SK-N-SH treated with all-trans-retinoic acid at 6 μM for 48 hours (cell line): Measurements from ENCODE around the gene HBB.

ENCODE experiments used
- ATAC-seq: fragments of 200-7000 bp; cut with Tn5 transposase; 3 replicates; pipeline ENCODE4 v1.9.1; 2020; ENCODE audit warnings: mild to moderate bottlenecking, moderate library complexity
- ARNTL ChIP-seq: fragments of 450-650 bp; formaldehyde crosslinking; IDR thresholded peaks from 2 replicates; pipeline ENCODE4 v1.5.0; 2020; ENCODE audit warnings: low read depth, mild to moderate bottlenecking, moderate library complexity, borderline replicate concordance
- BACH2 ChIP-seq: fragments of 250-450 bp; sonication (Bioruptor Pico); IDR thresholded peaks from 2 replicates; pipeline ENCODE4 v1.9.0; 2021; ENCODE audit warnings: mild to moderate bottlenecking, borderline replicate concordance
- CREB5 ChIP-seq: fragments of 250-450 bp; sonication (Bioruptor Pico); IDR thresholded peaks from 2 replicates; pipeline ENCODE4 v1.5.1; 2020; ENCODE audit warnings: low read depth, mild to moderate bottlenecking, moderate library complexity
- CSDC2 ChIP-seq: fragments of 250-450 bp; sonication (Bioruptor Pico); IDR thresholded peaks from 2 replicates; pipeline ENCODE4 v1.5.0; 2020; ENCODE audit warnings: mild to moderate bottlenecking, moderate library complexity
- CSRNP3 ChIP-seq: fragments of 250-450 bp; sonication (Bioruptor Pico); IDR thresholded peaks from 2 replicates; pipeline ENCODE4 v1.5.1; 2021; ENCODE audit warnings: mild to moderate bottlenecking, moderate library complexity
- ESRRG ChIP-seq: fragments of 250-450 bp; sonication (Bioruptor Pico); IDR thresholded peaks from 2 replicates; pipeline ENCODE4 v1.6.1; 2021; ENCODE audit warnings: mild to moderate bottlenecking
- GLIS3 ChIP-seq: fragments of 250-450 bp; sonication (Bioruptor Pico); IDR thresholded peaks from 2 replicates; pipeline ENCODE4 v1.5.0; 2020; ENCODE audit warnings: mild to moderate bottlenecking, moderate library complexity
- ISL1 ChIP-seq: fragments of 250-450 bp; sonication (Bioruptor Pico); IDR thresholded peaks from 2 replicates; pipeline ENCODE4 v2.1.2; 2022; ENCODE audit warnings: mild to moderate bottlenecking, moderate library complexity
- OSR1 ChIP-seq: fragments of 250-450 bp; sonication (Bioruptor Pico); IDR thresholded peaks from 2 replicates; pipeline ENCODE4 v1.8.0; 2022; ENCODE audit warnings: moderate library complexity, mild to moderate bottlenecking, inconsistent platforms
- PATZ1 ChIP-seq: fragments of 250-450 bp; sonication (Bioruptor Pico); IDR thresholded peaks from 2 replicates; pipeline ENCODE4 v1.8.0; 2020; ENCODE audit warnings: mild to moderate bottlenecking, moderate library complexity, borderline replicate concordance
- POU6F1 ChIP-seq: fragments of 250-450 bp; sonication (Bioruptor Pico); IDR thresholded peaks from 2 replicates; pipeline ENCODE4 v1.8.0; 2021; ENCODE audit warnings: low read depth, mild to moderate bottlenecking, moderate library complexity, borderline replicate concordance
- PPARA ChIP-seq: fragments of 250-450 bp; sonication (Bioruptor Pico); IDR thresholded peaks from 2 replicates; pipeline ENCODE4 v1.5.0; 2020; ENCODE audit warnings: mild to moderate bottlenecking, borderline replicate concordance
- RARB ChIP-seq: fragments of 250-450 bp; sonication (Bioruptor Pico); IDR thresholded peaks from 2 replicates; pipeline ENCODE4 v1.8.0; 2021; ENCODE audit warnings: mild to moderate bottlenecking, moderate library complexity
- SNAI2 ChIP-seq: fragments of 250-450 bp; sonication (Bioruptor Pico); IDR thresholded peaks from 2 replicates; pipeline ENCODE4 v1.5.0; 2020; ENCODE audit warnings: mild to moderate bottlenecking, moderate library complexity
- TCF4 ChIP-seq: fragments of 250-450 bp; sonication (Bioruptor Pico); IDR thresholded peaks from 2 replicates; pipeline ENCODE4 v1.8.0; 2021; ENCODE audit warnings: mild to moderate bottlenecking, moderate library complexity, borderline replicate concordance
- TOX ChIP-seq: fragments of 250-450 bp; sonication (Bioruptor Pico); IDR thresholded peaks from 2 replicates; pipeline ENCODE4 v1.8.0; 2021; ENCODE audit warnings: mild to moderate bottlenecking, moderate library complexity, borderline replicate concordance
- TSHZ2 ChIP-seq: fragments of 250-450 bp; sonication (Bioruptor Pico); IDR thresholded peaks from 2 replicates; pipeline ENCODE4 v1.5.0; 2020; ENCODE audit warnings: mild to moderate bottlenecking, moderate library complexity
- ZC3H10 ChIP-seq: fragments of 250-450 bp; sonication (Bioruptor Pico); IDR thresholded peaks from 2 replicates; pipeline ENCODE4 v1.5.1; 2021; ENCODE audit warnings: mild to moderate bottlenecking, moderate library complexity
- ZFP3 ChIP-seq: fragments of 250-450 bp; sonication (Bioruptor Pico); IDR thresholded peaks from 2 replicates; pipeline ENCODE4 v1.5.0; 2020; ENCODE audit warnings: mild to moderate bottlenecking, moderate library complexity
- ZNF70 ChIP-seq: fragments of 450-650 bp; formaldehyde crosslinking; IDR thresholded peaks from 2 replicates; pipeline ENCODE4 v1.5.0; 2020; ENCODE audit warnings: mild to moderate bottlenecking, moderate library complexity
- ZNF8 ChIP-seq: fragments of 450-650 bp; formaldehyde crosslinking; IDR thresholded peaks from 2 replicates; pipeline ENCODE4 v1.5.0; 2020; ENCODE audit warnings: mild to moderate bottlenecking, moderate library complexity

HBB gene

GRCh38 chr11:5225480-5225871, 1.4 kb downstream of the HBB start:
- TF ChIP-seq TOX (CRISPR knock-in tag) (no peak), OSR1 (CRISPR knock-in tag) (no peak), GLIS3 (CRISPR knock-in tag) (no peak), CSDC2 (no peak), ESRRG (CRISPR knock-in tag) (no peak), SNAI2 (CRISPR knock-in tag) (no peak), ARNTL (CRISPR knock-in tag) (no peak), ISL1 (no peak)
- no peak for ATAC-seq

GRCh38 chr11:5224538-5225479, 2.1 kb downstream of the HBB start:
- TF ChIP-seq POU6F1 (CRISPR knock-in tag) (no peak), RARB (no peak), OSR1 (CRISPR knock-in tag) (no peak), PPARA (CRISPR knock-in tag) (no peak), PATZ1 (CRISPR knock-in tag) (no peak), TCF4 (CRISPR knock-in tag) (no peak), ZFP3 (CRISPR knock-in tag) (no peak), SNAI2 (CRISPR knock-in tag) (no peak), ISL1 (no peak), BACH2 (CRISPR knock-in tag) (no peak), ZC3H10 (CRISPR knock-in tag) (no peak), CSRNP3 (no peak), CREB5 (CRISPR knock-in tag) (no peak), ZNF70 (CRISPR knock-in tag) (no peak), TOX (CRISPR knock-in tag) (no peak), GLIS3 (CRISPR knock-in tag) (no peak), ZNF8 (CRISPR knock-in tag) (no peak), TSHZ2 (CRISPR knock-in tag) (no peak)
- ATAC-seq: no peak

- no peak for ATAC-seq
- TF ChIP-seq CSDC2 (no peak), TOX (CRISPR knock-in tag) (no peak), PATZ1 (CRISPR knock-in tag) (no peak), ARNTL (CRISPR knock-in tag) (no peak), GLIS3 (CRISPR knock-in tag) (no peak), CREB5 (CRISPR knock-in tag) (no peak), ISL1 (no peak), POU6F1 (CRISPR knock-in tag) (no peak), ZNF70 (CRISPR knock-in tag) (no peak), PPARA (CRISPR knock-in tag) (no peak), OSR1 (CRISPR knock-in tag) (no peak), ESRRG (CRISPR knock-in tag) (no peak)
These were observed 3.2 kb downstream of the HBB start for GRCh38 chr11:5223686-5224085.
